Measurements from ENCODE around the gene UBE2V1. TPM values are rescaled to one million over a fixed set of nuclear protein-coding genes. Genes with fewer than 3 reads are reported as not detected.
"Not testable (repeated sequence)": the region's sequence is repeated elsewhere in the genome, so short reads cannot be mapped to it uniquely, and the experiment has no call there.

UBE2V1 gene
- polyA plus RNA-seq, 4 donors = 141 to 169 (median 158) TPM

DNA sequence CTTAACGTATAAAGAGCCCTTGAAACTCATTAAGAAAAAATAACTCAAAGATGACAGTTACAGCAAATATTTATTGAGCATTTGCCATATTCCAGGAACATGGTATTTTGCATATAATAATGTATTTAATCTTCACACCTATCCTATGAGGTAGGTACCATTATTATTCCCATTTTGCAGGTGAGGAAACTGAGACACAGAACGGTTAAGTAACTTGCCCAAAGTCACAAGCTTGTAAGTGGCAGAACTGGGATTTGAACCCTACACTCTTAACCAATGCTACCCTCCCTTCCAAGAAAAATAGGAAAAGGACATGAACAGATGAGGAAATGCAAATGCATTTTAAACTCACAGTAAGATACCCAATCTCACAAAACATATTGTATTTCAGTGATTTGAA is 5.3 kb upstream of the UBE2V1 start:
- DNase-seq (ENCODE audit: low read depth in 4 of 4, low spot score in 3 of 4) = no peak

GRCh38 chr20:50116368-50116999 is 3.5 kb upstream of the UBE2V1 start:
- no peak for DNase-seq (ENCODE audit: low read depth in 4 of 4, low spot score in 3 of 4)

DNA sequence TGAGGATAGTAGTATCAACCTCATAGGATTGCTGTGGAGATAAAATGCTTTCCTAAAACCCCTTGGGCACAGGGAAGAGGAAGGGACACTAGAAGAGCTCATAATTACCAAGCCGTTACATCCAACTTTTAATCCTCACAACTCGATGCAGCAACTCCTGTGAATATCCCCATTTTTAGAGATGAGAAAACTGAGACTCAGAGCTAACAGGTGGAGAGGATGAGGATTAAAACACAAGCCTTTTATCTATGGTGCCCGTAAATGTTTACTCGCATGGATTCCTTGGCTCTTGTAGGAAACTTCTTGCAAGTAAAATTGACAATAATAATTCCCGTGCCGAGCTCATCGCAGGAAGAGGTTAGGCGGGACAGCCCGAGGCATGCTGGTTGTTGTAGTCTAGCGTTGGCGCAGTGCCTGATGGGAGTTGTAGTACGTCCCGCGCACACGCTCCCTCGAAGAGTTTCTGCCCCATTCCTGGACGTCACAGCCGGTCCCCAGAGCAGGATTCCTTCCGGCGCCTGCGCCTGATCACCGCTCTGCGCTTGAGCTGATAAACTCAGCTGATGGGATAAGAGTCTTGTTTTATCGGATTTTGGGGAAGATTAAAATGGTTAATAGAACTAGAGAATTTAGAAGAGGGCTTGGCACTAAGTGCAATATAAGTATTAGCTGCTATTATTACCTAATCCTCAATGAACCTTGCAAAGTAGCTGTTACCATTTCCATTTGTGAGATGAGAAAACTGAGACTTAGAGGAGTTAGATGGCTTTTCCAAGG is 2.8 kb upstream of the UBE2V1 start:
- peak; percentile 92 to 96 (median 94) for DNase-seq (ENCODE audit: low read depth in 4 of 4, low spot score in 3 of 4)

GRCh38 chr20:50115041-50115512 is 2.1 kb upstream of the UBE2V1 start:
- no peak for DNase-seq (ENCODE audit: low read depth in 4 of 4, low spot score in 3 of 4)

GRCh38 chr20:50113420-50114224 is 672 bp upstream of the UBE2V1 start:
- no peak for DNase-seq (ENCODE audit: low read depth in 4 of 4, low spot score in 3 of 4)

DNA sequence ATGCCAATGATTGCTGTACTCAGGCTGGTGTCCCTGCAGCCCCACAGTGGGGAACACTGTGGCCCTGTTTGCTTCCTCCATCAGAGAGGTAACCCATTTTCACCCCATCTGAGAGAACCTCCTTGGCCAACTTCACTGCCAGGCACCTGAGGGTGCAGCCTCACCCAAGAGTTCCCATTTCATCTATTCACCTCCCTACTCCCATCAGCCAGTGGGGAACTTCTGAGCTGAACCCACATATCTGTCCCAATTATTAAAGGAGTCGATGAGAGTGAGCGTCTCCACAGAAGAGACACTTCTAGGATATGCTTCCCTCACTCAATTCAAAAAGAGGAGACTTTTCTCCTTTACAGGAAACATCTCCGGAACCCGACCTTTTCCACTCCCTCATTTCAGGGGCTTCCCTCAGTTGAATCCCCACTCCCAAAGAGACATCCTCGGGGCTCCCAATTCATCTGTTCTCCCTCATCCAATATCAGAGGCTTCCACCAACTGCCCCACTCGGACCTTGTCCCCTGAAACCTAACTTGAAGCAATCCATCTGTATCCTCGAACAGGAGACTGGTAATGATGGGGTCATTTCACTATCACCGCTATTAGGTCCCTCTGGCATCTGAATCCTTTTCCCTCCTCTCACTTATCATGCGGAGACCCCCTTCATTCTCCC is 988 bp downstream of the UBE2V1 start:
- DNase-seq (ENCODE audit: low read depth in 4 of 4, low spot score in 3 of 4) = no peak

GRCh38 chr20:50111120-50111828 is 1.7 kb downstream of the UBE2V1 start:
- no peak for DNase-seq (ENCODE audit: low read depth in 4 of 4, low spot score in 3 of 4)

DNA sequence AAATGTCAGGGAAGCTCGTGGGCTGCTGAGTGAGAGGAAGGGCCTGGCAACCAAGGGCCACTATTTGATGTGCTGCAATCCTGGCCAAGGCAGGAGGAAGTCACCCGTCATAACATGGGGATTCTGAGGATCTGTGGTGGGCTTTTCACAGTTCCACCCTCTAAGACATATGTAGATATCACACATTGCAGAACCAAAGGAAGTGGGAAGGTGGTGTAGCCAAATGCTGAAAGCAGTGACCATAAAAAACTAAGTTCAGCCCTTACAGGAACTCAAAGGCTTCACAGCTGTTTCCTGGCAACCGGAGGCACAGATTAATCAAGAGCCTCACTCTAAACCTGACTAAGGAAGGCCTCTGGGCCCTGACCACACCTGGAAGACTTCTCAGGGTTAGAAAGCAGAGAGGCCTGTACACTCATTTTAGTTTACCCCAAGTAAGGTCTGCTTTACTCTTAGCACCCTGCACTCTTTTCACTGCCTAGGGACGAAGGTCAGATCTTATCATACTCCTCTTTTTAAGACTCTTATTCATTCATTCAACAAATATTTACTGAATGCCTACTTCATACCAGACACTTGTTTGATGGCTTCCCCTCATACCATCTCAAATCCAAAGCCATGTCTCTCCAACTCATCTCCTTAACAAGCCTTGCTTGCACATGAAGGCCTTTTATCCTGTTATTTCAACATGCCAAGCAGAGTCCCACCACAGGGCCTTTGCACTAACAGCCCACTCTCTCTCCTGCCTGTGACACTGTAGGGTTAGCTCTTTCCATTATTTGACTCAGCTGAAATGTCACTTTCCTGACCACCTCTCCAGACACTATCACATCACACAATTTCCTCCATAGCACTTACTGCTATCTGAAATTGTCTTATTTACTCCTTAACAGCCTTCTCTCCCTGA is 2.6 kb downstream of the UBE2V1 start:
- DNase-seq (ENCODE audit: low read depth in 4 of 4, low spot score in 3 of 4) = no peak

DNA sequence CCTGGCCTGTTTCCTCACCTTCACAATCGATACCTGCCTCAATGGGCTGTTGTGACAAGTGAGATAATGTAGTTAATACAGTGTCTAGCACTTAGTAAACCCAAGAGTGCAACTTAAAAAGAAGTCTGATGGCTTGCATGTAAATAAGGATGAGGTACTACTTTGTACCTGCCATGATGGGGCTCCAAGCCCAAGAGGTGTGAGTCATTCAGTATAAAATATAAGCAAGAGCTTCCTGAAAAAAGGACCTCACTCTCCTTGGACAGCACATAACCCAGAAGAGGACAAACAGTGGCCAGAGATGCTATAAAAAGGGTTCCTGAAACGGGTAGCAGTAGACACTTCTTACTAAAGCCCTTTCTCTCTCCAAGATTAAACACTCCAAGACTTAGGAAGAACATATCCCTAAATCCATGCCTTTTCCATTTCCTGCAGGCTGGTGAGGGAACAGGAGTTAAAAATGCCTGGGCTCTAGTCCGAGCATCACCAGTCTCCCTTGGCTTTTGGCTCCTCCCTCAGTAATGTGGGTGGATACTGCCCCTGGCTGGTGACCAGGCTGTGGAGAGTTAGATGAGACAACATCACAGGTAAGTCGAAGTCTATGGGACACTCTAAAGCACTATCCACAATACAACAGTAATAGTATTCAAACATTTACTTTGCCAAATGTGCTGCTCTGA is 4.3 kb downstream of the UBE2V1 start:
- no peak for DNase-seq (ENCODE audit: low read depth in 4 of 4, low spot score in 3 of 4)

DNA sequence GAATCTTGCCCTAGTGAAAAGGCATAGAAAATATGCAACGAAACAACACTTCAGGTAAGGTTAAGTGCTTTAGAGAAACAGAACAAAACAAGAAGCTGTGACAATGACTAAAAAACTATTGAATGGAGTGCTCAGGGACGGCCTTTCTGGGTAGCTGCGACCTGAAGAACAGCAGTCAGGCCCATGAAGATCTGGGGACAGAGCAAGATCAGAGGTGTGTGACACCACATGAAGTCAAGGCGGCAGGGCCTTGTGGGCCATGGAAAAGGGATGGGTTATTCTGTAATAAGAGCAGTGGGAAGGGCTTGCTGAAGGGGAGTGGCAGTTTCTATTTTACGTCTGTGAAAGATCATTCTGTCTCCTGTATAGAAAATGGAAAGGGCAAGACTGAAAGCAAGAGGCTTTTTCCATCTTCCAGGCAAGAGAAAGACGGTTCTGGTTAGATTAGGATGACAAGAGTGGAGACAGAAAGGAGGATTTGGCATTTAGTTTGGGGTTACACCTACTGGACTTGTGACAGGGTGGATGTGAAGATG is 5.1 kb downstream of the UBE2V1 start:
- no peak for DNase-seq (ENCODE audit: low read depth in 4 of 4, low spot score in 3 of 4)

DNA sequence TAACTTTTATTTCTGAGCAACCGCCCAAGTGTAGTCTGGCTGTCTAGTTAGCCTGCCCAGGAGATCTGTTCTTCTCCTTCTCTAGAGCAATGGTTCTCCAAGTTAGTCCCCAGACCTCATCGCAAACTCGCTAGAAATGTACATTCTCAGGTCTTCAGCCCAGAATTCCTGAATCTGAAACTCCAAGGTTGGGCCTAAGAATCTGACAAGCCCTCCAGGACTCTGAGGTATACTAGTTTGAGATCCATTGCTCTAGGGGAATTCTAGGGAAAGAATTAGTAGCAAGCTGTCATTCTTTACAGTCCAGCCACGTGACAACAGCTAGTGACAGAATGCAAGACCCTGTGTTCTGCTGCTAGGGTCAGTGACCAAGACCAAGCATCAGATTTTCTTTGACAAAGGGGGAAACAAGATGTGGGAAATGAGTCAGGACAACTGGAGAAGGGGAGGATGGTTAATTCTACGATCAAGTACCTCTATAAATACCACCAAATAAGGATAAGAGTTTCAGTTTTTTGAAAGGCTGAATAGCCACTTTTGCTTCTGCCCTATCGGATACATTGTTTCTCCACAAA is 5.8 kb downstream of the UBE2V1 start:
- no peak for DNase-seq (ENCODE audit: low read depth in 4 of 4, low spot score in 3 of 4)

DNA sequence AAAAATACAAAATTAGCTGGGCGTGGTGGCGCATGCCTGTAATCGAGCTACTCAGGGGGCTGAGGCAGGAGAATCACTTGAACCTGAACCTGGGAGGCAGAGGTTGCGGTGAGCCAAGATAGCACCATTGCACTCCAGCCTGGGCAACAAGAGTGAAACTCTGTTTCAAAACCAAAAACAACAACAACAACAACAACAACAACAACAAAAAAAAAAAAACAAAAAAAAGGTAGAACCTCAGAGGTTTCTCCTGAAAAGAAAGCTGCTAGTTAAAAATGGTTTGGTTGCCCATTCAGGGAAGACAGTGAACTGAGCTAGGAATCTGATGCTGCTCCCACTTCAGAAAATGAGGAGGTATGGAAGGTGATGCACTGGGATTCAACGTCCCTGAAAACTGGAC is 6.3 kb downstream of the UBE2V1 start:
- DNase-seq (ENCODE audit: low read depth in 4 of 4, low spot score in 3 of 4) = not testable (repeated sequence)

DNA sequence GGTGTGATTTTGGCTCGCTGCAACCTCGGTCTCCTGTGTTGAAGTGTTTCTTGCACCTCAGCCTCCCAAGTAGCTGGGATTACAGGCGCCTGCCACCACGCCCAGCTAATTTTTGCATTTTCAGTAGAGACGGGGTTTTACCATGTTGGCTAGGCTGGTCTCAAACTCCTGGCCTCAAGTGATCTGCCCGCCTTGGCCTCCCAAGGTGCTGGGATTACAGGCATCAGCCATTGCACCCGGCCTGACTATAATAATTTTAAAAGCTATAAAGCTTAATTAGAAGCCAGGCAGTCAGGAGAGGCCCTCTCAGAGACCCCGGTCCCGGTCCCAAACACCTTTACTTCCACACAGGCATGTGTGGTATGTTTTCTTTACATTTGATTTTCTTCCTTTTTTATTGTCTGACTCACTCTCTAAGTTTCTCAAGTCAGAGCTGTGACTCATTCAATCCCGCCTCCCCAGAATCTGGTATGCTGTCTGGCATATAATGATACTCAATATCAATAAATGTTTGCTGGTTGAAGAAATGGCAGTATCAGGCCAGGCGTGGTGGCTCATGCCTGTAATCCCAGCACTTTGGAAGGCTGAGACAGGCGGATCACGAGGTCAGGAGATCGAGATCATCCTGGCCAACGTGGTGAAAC is 9.4 kb downstream of the UBE2V1 start:
- not testable (repeated sequence) for DNase-seq (ENCODE audit: low read depth in 4 of 4, low spot score in 3 of 4)

GRCh38 chr20:50102551-50102950 is 10.4 kb downstream of the UBE2V1 start:
- not testable (repeated sequence) for DNase-seq (ENCODE audit: low read depth in 4 of 4, low spot score in 3 of 4)

DNA sequence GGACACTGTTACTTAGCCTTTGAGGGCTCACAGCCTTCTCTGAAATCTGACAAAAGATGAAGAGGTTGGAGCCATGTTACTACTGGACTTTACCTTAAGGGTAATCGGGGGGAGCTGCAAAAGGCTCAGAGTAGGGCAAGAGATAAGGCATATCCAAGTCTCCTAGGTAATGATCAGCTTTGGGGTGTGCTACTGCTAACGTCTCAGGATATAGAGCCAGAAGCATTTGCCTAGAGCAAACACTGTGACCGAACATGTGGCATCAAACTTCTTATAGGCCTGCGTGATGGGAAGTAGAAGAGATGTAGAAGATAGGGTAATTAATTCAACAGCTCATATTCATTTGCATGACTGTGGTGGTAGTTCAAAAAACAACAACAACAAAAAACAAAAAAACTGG is 11.1 kb downstream of the UBE2V1 start:
- DNase-seq (ENCODE audit: low read depth in 4 of 4, low spot score in 3 of 4) = no peak

- no peak for DNase-seq (ENCODE audit: low read depth in 4 of 4, low spot score in 3 of 4)
Observed at GRCh38 chr20:50101281-50101680, 11.7 kb downstream of the UBE2V1 start.

DNA sequence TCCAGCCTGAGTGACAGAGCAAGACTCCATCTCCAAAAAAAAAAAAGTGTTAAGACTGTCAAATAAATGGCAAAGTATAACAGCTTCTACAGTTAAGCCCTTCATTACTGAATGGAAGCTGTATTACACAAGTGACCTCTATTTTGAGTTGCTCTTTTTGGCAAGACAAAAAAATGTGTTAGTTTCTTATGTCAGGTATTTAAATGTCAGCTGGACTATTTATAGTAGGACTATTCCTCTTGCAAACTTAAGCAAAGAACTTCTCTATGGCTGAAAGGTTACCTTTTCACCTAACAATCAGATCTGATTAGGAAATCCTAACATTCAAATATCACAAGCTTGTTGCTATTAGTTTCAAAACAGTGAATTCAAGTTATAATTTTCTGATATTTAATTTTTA is 12.4 kb downstream of the UBE2V1 start:
- DNase-seq (ENCODE audit: low read depth in 4 of 4, low spot score in 3 of 4) = no peak

All from right renal pelvis (tissue), 4 donors.